DMS53 treated with DMSO at 0.1 percent for 48 hours (cell line): ENCODE results near the gene C12orf60.
A peak's percentile ranks its signal among the peaks of the same experiment; 100 is the strongest.

Source experiments
- DNase-seq: peaks from one replicate; lab custom pipeline; 2025; ENCODE audit not compliant: unreplicated experiment; lab: John Stamatoyannopoulos, UW

Gene C12orf60

DNA sequence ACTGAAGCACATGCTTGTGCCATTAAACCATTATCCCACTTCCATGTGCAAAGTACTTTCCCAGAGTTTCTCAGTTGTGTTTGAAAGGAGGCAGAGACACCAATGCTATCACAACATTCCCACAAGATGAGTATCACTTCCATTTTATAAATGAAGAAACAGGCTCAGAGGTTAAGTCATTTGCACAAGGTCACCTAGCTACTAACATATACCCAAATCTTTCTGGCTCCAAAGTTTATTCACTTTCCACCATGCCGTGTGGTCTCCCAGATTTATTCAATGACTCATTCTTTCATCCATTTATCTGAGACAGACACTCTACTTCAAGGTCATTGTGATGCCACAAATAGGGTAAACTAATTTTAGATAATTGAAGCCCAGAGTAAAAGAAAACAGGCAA is 30.5 kb downstream of the C12orf60 start:
- no peak for DNase-seq

DNA sequence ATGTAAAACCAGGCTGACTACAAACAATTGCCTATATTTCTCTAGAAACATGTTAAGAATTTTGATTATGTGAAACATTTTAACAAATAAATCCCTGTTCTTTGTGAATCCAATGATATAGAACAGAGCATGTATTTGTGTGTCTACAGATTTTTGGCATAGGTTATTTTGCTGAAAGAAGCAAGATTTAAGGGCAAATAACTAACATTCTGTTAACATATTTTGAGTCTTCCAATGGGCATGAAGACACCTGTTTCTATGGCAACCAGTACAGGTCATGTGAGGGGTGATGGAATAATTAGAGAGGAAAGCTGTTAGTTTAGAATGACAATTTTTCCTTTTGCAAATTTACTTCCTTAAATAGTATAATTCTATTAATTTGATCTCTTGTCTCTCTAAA is 31.0 kb downstream of the C12orf60 start:
- no peak for DNase-seq

DNA sequence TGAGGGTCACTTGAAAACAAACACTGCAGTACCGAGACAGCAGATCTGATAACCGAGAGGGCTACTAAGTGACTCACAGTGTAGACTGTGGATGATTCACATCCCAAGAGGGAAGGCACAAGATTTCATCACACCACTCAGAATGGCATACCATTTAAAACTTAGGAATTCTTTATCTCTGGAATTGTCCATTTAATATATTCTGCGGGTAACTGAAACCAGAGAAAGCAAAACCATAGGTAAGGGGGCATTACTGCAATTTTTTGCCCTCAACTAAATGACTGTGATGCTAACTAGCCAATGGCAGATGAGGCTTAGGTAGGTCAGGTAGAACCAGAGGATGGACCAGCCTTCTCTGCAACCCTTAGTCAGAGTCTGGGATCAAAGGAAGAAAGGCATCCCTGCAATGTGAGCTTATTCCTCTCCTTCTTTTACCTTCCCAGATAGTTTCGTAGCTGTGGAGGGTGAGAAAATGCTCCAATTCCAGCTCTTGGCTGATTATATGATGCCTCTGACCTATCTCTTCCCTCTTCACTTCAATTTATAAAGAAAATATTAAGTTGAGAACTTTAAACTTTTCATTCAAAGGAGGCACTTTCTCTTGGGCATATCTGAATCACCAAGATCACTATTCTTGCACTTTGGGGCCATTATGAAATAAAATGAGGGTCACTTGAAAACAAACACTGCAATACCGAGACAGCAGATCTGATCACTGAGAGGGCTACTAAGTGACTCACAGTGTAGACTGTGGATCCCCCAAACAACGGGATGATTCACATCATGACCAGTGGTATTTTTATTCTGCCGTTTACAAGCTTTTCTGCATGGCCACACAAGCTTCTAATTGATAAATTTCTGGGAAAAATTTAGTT is 33.1 kb downstream of the C12orf60 start:
- DNase-seq, result no peak

DNA sequence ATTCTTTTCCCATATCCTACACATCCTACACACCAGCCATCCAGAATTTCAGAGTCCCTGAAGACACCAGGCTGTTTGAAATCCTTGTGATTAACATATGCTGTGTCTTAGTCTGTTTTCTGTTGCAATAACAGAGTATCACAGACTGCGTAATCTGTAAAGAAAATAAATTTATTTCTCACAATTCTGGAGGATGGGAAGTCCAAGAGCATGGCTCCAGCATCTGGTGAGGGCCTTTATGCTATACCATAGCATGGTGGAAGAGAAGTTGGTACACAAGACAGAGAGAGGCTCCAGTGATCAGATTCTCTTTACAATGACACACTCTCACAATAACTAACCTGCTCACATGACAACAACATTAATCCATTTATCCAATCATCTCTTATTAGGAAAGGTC is 35.8 kb downstream of the C12orf60 start:
- DNase-seq, result no peak

DNA sequence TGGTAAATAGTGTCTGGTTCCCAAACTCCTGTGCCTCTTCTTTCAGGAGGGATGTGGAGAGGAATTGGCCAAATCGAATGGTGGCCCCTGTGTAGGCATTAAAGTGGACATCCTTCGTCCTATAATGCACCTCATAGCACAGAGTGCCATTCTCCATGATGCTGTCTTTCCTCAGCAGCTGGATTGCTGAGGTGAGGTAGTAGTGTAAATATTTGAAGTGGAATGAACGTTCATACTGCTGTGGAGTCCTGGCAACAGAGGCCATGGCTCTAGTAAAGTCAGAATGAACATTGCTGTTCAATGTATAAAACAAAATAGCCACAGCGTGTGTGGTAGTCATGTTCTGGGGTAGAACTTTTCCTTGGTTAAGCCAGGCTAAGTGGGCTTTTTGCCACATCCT is 37.1 kb downstream of the C12orf60 start:
- DNase-seq, result peak; percentile 96

DNA sequence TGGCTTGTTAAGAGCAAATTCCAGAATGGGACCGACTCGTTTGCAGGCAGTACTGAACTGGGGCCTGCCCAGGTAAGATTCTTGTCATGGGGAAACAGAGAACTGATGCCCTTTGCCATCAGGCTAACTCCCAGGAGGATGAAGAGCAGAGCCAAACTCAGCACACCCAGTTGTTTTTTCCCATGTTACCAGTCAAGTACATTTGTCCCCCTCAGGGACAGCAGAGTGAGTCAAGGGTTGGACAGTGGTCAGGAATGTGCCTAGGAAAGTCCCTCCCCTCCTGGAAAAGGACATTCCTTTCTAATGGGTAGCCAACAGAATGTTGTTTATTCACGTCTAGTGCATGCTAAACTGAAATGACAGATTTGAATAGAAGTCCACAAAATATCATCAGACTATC is 38.3 kb downstream of the C12orf60 start:
- DNase-seq, result no peak

DNA sequence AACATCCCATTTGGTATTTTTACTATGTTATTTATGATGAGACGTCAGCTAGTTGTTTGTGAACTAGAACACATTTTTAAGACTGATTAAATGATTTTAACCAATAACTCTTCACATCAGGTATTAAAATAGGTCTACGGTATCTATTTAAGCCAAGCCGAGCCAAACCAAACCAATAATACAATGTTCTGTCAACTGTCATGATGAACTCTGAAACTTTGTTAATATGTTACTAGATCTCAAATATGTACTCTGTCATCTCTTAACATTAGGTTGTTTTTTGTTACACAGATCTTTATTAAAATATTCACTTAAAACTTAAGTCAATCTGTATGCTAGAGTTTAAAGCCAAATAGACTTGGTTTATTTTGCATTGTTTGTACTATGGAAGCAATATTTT is 38.8 kb downstream of the C12orf60 start:
- no peak for DNase-seq

DNA sequence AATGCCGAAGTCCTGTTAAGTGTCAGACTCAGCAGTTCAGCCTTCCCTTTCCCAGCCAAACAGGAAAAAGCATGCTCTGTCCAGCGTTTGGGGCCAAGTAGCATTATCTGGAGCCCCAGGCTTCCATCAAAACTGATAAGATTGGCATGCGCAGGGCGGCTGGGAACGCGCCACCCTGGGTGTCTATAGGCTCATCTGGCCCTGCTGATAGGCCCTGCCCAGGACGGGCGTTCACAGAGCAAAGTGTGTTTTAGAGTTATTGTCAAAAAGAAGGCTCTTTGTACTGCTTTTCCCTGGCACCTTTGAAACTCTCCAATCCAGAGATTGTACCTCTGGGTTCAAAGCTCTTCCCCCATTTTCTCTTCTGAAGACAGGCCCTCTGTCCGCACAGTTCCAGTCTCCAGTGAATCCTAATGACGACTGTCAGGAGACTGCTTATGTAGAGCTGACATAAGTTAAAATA is 40.0 kb downstream of the C12orf60 start, which contains the start of gene ART4:
ART4 (minus strand) TSS at position 102 of the 463 bp plus-strand sequence. CDS start 413 bp downstream, outside the sequence.
- DNase-seq, result no peak

DNA sequence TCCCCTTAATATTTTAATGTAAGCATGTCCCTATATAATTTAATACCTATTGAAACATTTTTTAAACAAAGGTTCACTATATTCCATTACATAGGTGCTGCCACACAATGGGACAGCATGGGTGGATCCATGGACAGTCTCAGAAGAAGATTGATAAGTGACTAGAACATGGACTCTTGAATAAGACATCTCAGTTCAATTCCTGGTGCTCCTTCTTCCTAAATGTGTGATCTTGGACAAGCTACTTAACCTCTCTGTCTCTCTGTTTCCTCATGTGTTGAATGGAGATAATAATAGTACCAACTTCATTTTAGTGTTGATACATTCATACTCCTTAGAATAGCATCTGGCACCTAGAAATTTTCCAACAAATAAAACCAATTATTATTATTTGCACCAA is 40.9 kb downstream of the C12orf60 start:
- DNase-seq, result no peak

DNA sequence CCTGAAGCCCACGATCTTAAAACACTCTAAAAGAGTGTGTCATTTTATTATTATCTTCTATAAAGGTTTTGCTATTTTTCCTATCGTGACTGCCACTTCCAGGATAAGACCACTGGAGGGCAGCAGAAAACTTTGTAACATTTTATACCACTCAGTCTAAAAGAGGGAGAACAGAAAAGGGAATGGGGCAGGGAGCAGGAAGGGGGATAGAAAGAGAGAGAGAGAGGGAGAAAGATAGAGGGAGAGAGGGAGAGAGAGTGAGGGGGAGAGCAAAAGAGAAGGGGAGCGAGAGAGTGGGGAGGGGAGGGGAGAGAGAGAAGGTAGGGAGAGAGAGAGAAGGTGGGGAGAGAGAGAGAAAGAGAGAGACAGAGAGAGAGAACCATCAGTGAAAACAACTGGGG is 41.9 kb downstream of the C12orf60 start:
- peak; percentile 83 for DNase-seq

DNA sequence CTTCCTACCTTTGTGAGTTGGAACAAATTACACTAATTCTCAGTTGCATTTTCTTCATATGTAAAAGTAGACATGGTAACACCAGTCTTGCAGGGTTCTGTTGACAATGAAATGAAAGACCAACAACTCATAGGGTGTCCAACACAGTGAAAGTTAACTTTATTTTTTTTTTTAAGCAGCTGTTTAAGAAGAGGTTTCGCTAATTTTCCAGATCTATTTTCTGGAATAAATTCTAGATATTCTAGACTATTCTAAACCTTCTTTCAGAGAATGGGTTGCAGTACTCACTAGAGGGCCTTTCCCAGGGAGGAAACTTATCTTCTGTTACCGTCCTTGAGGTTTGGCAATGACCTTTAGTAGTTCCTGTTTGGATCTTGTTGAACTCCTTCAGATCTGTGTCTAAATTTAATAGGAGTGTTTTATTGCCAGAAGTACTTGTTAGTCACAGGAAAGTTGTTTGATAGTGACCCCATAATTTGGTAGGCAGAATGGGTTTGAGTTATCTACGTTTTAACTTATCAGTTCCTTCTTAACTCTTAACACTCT is 42.6 kb downstream of the C12orf60 start:
- no peak for DNase-seq

DNA sequence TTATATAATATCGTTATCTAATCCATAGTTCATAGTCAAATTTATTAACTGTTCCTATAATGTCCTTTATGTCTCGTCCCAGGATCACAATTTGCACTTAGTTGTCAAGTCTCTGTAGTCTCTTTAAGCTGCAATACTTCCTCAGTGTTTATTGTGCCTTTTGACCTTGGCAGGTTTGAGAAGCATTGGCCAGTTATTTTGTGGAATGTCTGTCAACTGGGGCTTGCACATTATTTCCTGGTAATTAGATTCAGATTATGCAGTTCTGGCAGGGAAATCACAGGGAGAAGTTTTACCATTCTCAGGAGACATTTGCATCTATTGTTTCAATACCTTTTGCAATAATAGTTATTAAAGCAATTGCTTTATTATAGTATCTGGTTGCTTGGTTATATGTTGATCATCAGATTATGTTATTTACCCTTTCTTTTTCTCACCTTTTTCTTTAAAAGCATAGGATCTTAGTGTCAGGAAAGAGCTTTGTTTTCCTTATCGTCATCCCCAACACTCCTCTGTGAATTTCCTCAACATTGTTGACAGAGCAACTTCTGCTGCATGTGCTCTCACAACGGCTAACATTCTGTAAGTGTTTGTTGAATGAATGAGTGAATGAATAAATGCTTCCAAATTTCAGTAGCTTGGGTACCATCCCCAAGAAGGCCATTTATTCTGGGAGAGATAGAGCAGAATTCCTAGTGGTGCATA is 43.6 kb downstream of the C12orf60 start:
- DNase-seq, result no peak

DNA sequence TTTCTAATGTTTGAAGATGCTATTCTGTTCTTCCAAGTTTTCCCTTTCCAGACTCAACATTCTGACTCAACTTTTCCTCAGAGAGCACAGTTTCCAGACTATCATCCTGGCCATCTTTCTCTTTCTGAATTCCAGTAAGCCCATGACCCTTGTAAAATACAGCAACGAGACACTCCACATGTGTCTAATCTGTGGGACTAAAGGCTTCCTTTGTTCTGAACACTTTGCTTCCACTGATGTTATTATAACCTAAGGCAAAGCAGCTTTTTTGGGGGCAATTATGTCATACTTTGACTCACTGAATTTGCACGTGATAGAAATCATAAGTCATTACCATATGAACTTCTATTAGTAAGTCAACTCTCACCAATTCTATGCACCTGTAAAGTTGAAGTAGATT is 46.2 kb downstream of the C12orf60 start:
- no peak for DNase-seq

DNA sequence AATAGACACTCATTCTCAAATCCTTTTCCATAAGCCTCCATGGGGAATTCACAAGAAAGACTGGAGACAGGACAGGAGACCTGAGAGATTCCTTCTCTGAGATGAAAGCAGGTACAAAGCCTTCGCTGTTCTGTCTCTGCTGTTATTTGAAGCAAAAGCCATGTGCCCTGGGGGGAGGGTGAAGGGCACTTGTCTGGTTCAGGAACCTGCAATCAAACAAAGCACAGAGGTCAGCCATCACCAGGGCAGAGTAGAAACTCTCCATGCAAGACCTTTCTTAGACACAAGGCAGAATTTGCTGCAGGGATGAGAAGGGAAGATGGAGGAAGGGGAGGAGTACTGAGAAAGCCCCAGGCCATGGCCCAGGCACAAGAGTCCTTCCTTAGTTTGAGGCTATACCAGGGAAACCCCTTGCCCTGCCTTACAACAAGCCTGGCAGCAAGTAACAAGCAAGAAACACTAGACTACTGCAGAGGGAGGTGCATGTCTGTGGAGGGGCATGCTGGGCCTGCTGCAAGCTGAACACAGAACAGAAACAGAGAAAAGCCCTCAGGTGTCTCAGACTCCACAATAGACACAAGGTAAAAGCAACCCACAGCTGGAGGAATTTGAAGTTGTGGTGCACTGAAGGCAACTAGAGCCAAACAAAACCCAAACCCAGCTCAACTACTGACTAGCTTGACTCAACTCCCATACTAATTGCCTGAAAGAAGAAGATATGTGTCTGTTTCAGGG is 47.6 kb downstream of the C12orf60 start:
- no peak for DNase-seq

DNA sequence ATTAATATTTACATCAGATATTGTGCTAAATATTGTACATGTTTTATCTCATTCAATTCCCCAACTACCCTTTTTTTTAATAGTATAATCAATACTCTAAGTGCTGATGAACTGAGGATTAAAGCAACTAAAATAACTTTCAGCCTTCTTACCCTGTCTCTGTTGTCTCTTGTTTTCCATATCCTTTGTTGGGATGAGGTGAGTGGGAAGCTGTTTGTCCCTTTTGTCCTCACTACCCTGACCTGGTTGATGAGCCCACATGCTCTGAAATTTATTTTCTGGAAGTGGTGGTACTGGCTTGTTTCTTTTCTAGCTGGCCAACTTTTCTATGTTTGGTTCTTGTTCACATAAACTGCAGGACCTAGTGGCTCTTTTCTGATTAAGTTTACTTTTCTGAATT is 49.4 kb downstream of the C12orf60 start:
- no peak for DNase-seq

DNA sequence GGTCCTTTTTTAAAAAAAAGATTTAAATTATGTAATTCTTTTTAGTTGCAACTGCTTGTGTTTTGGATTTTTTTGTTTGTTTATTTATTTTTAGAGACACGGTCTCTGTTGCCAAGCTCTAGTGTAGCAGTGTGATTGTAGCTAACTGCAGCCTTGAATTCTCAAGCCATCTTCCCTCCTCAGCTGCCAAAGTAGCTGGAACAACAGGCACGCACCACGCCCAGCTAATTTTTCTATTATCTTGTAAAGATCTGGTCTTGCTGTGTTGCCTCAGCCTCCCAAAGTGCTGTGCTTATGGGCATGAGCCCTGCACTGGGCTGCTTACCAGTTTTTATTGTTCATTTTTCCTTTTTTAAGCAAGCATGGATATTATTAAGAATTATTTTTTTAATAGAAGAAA is 50.5 kb downstream of the C12orf60 start:
- no peak for DNase-seq

DNA sequence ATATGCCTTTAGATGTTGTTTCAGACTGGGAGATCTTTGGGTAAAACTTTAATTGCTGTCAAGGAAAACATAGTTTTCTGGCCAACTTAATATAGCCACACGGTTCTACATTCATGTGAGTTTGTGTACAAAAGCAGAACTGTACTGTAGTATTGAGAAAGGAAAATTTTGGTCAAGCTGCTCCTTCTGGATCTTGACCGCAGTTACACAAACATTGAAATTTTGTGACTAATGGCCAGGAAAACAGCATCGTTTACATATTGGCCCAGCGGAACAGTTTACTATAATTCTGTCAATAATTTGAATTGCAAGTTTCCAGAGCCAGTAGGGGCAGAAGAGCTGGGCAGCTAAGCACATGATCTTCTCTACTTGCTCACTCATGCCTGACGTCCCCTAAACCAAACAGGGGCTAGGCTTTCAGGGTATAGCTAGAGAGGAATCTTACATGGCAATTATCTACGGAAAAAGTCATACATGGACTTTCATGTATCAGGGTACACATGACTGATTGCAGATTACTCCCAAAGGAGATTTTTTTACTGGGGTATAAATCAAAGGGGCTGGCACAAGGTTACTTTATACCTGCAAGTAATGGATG is 51.2 kb downstream of the C12orf60 start:
- no peak for DNase-seq

DNA sequence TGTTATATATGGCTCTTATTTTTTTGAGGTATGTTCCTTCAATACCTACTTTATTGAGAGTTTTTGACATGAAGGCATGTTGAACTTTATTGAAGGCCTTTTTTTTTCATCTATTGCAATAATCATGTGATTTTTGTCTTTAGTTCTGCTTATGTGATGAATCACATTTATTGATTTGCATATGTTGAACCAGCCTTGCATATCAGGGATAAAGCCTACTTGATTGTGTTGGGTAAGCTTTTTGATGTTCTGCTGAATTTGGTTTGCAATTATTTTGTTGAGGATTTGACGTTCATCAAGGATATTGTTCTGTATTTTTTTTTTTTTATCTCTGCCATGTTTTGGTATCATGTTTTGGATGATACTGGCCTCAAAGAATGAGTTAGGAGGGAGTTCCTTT is 55.0 kb downstream of the C12orf60 start:
- no peak for DNase-seq

DNA sequence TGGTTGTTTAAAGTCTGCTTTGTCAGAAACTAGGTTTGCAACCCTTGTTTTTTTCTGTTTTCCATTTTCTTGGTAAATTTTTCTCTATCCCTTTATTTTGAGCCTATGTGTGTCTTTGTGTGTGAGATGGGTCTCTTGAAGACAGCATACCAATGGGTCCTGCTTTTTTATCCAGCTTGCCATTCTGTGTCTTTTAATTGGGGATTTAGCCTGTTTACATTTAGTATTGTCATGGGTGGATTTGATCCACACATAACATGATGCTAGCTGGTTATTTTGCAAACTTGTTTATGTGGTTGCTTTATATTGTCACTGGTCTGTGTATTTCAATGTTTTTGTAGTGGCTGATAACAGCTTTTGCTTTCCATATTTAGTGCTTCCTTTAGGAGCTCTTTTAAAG is 57.0 kb downstream of the C12orf60 start:
- DNase-seq, result no peak

DNA sequence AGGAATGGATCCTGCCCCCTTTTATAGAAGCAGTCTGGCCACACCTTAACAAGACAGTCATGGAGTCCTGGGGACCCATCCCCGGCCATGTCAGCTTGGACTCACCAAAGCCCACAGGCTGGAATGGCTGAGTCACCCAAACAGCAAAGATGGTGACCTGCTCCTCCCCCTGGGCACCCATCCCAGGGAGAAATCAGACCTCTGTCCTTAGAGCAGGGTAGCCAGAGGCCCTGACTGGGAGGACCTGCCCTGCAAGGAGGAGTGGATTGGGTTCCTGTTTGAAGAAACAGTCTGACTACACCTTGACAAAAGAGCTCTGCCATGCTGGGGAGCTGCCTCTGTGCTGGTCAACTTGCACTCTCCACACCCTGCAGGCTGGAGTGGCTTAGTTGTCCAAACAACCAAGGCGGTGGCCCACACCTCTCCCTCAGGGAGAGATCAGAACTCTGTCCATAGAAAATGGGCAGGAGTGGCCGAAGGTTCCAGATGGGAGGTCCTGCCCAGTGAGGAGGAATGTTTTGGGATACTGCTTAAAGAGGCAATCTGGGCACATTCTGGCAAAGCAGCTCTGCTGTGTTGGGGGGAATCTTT is 65.5 kb downstream of the C12orf60 start:
- no peak for DNase-seq

DNA sequence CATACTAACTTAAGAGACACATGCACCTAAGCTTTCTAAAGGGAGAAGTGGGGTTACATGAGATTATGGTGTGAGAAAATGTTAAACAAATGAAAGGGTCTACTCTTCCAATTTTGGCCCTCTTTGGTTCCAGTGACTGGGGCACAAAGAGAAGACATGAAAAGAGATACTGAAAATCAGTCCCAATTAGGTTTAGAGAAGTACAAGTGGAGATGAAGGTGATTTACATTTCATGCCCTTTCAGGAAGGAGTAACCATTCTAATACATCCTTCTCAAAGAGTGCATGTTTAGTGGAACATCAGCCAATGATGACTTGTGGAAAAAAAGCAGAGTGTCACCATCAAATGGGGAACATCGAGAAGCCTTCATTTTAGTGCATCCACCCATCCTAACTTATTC is 67.8 kb downstream of the C12orf60 start:
- DNase-seq, result no peak
